ENCODE data around the gene FAM13A. TPM values are rescaled to one million over a fixed set of nuclear protein-coding genes. Genes with fewer than 3 reads are reported as not detected.
A peak's percentile ranks its signal among the peaks of the same experiment; 100 is the strongest.

The FAM13A gene
- total and polyA plus RNA-seq, 9 of the 15 experiments (the other 6 are each of a cell fraction or from before 2014, with no cell fraction given) = 11.3 to 23.3 (median 14.7) TPM

- no peak for TF ChIP-seq KLF6 (CRISPR knock-in tag; IDR thresholded peaks at IDR 0.05; ENCODE audit: borderline replicate concordance)
- TF ChIP-seq WHSC1 (IDR thresholded peaks at IDR 0.05; ENCODE audit: low read length) = no peak
- TF ChIP-seq BRCA1 (IDR thresholded peaks at IDR 0.05) = no peak
- no peak for TF ChIP-seq BRCA1 (CRISPR knock-in tag; IDR thresholded peaks at IDR 0.05)
- no peak for TF ChIP-seq KDM4B (IDR thresholded peaks at IDR 0.05; ENCODE audit: borderline replicate concordance in 2 of 2, low read depth in 1 of 2)
- peak; percentile 48; the same call in 1 of the 2 replicates for TF ChIP-seq PHF8 (IDR thresholded peaks at IDR 0.05; ENCODE audit: borderline replicate concordance, low read length)
- TF ChIP-seq, protein P1, sequence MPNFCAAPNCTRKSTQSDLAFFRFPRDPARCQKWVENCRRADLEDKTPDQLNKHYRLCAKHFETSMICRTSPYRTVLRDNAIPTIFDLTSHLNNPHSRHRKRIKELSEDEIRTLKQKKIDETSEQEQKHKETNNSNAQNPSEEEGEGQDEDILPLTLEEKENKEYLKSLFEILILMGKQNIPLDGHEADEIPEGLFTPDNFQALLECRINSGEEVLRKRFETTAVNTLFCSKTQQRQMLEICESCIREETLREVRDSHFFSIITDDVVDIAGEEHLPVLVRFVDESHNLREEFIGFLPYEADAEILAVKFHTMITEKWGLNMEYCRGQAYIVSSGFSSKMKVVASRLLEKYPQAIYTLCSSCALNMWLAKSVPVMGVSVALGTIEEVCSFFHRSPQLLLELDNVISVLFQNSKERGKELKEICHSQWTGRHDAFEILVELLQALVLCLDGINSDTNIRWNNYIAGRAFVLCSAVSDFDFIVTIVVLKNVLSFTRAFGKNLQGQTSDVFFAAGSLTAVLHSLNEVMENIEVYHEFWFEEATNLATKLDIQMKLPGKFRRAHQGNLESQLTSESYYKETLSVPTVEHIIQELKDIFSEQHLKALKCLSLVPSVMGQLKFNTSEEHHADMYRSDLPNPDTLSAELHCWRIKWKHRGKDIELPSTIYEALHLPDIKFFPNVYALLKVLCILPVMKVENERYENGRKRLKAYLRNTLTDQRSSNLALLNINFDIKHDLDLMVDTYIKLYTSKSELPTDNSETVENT (CRISPR knock-in tag; IDR thresholded peaks at IDR 0.05) = no peak
- peak; percentile 63 for TF ChIP-seq RBFOX2 (IDR thresholded peaks at IDR 0.05; ENCODE audit: low read depth, low read length)
- TF ChIP-seq ZNF717 (CRISPR knock-in tag; IDR thresholded peaks at IDR 0.05) = no peak
- TF ChIP-seq ILF3 (IDR thresholded peaks at IDR 0.05; ENCODE audit: borderline replicate concordance) = no peak
- TF ChIP-seq, protein P2, sequence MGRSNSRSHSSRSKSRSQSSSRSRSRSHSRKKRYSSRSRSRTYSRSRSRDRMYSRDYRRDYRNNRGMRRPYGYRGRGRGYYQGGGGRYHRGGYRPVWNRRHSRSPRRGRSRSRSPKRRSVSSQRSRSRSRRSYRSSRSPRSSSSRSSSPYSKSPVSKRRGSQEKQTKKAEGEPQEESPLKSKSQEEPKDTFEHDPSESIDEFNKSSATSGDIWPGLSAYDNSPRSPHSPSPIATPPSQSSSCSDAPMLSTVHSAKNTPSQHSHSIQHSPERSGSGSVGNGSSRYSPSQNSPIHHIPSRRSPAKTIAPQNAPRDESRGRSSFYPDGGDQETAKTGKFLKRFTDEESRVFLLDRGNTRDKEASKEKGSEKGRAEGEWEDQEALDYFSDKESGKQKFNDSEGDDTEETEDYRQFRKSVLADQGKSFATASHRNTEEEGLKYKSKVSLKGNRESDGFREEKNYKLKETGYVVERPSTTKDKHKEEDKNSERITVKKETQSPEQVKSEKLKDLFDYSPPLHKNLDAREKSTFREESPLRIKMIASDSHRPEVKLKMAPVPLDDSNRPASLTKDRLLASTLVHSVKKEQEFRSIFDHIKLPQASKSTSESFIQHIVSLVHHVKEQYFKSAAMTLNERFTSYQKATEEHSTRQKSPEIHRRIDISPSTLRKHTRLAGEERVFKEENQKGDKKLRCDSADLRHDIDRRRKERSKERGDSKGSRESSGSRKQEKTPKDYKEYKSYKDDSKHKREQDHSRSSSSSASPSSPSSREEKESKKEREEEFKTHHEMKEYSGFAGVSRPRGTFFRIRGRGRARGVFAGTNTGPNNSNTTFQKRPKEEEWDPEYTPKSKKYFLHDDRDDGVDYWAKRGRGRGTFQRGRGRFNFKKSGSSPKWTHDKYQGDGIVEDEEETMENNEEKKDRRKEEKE (IDR thresholded peaks at IDR 0.05; ENCODE audit: borderline replicate concordance in 1 of 2, control insufficient read depth in 1 of 2, low read depth in 2 of 2, low read length in 1 of 2) = no peak
- no peak for TF ChIP-seq ETV1 (tag; conservative IDR thresholded peaks at IDR 0.05; ENCODE audit: low read depth)
- no peak for TF ChIP-seq HDAC2 (IDR thresholded peaks at IDR 0.05)
- no peak for TF ChIP-seq POLR3G (IDR thresholded peaks at IDR 0.05; ENCODE audit: extremely low read depth, insufficient read length, insufficient replicate concordance)
- no peak for TF ChIP-seq GATA2 (CRISPR knock-in tag; IDR thresholded peaks at IDR 0.05)
- TF ChIP-seq L3MBTL2 (IDR thresholded peaks at IDR 0.05) = 0 out of 2 replicates have a peak, but pooled peaks have one; percentile 15
- TF ChIP-seq MTA2 (IDR thresholded peaks at IDR 0.05; ENCODE audit: low read depth) = no peak
- TF ChIP-seq NFIX (CRISPR knock-in tag; IDR thresholded peaks at IDR 0.05; ENCODE audit: low read depth) = no peak
- TF ChIP-seq ZNF324 (CRISPR knock-in tag; IDR thresholded peaks at IDR 0.05) = no peak
- no peak for TF ChIP-seq HDAC6 (IDR thresholded peaks at IDR 0.05; ENCODE audit: low read depth, low read length)
- 0 out of 2 replicates have a peak, but pooled peaks have one; percentile 8 for TF ChIP-seq ATF3 (IDR thresholded peaks at IDR 0.05)
- TF ChIP-seq ATF3 (CRISPR knock-in tag; conservative IDR thresholded peaks at IDR 0.05) = no peak
- TF ChIP-seq U2AF2 (optimal IDR thresholded peaks at IDR 0.05; ENCODE audit: low read depth, low read length) = no peak
These were observed 359.2 kb downstream of the FAM13A start, which contains the start of gene NAP1L5 (continued) for GRCh38 chr4:88697588-88698329.

All from K562 (cell line).